Body of pancreas (tissue), 4 donors: ENCODE measurements around the gene GP1BA.

Experiments
- CTCF ChIP-seq, 7 experiments: fragments of 450-650 bp in 4 of 7; fragments of 200-600 bp in 3 of 7; sonication (generic) in 3 of 7; IDR thresholded peaks; one replicate each; pipeline ENCODE4 v1.5.1; 2016 to 2019; ENCODE audit warnings: antibody characterized with exemption in 7 of 7
- POLR2A ChIP-seq, 3 donors: fragments of 450-650 bp; IDR thresholded peaks; one replicate each; pipeline ENCODE4 v1.6.1; 2016; ENCODE audit warnings: antibody characterized with exemption in 3 of 3, mild to moderate bottlenecking in 2 of 3

- TF ChIP-seq POLR2A (IDR thresholded peaks at IDR 0.05) (no peak), CTCF (IDR thresholded peaks at IDR 0.05) (no peak)
Observed at GRCh38 chr17:4891411-4892410, 40.4 kb upstream of the GP1BA start.
